Esophagus muscularis mucosa (tissue), 3 donors: ENCODE data around the gene EFNA4.

Experiments used
- CTCF ChIP-seq, 3 experiments: fragments of 200-600 bp in 2 of 3; fragments of 450-650 bp in 1 of 3; sonication (generic) in 2 of 3; IDR thresholded peaks; one replicate each; pipeline ENCODE4 v1.5.1; 2017 to 2019; ENCODE audit warnings: antibody characterized with exemption in 3 of 3, mild to moderate bottlenecking in 2 of 3, moderate library complexity in 1 of 3
- POLR2A ChIP-seq: fragments of 450-650 bp; IDR thresholded peaks from one replicate; pipeline ENCODE4 v1.6.1; 2017; ENCODE audit warnings: antibody characterized with exemption, moderate library complexity, mild to moderate bottlenecking, low read depth
- POLR2AphosphoS5 ChIP-seq, 2 donors: sonication (generic); formaldehyde crosslinking; IDR thresholded peaks; one replicate each; pipeline ENCODE4 v1.6.1; 2017; ENCODE audit warnings: antibody characterized with exemption in 2 of 2

GRCh38 chr1:155019377-155020245, 43.9 kb upstream of the EFNA4 start:
- TF ChIP-seq CTCF (IDR thresholded peaks at IDR 0.05) = no peak
- no peak for TF ChIP-seq POLR2AphosphoS5 (IDR thresholded peaks at IDR 0.05)
- TF ChIP-seq POLR2A = no peak
